Stimulated activated CD8-positive, alpha-beta memory T cell treated with anti-CD3 and anti-CD28 coated beads, Interleukin-12 subunit alpha, Interleukin-12 subunit beta, amount 100 ng/mL, for 1 hour (primary cell): Measurements from ENCODE around the gene TFB1M.
A peak's percentile ranks its signal among the peaks of the same experiment; 100 is the strongest.
"Not testable (repeated sequence)": the region's sequence is repeated elsewhere in the genome, so short reads cannot be mapped to it uniquely, and the experiment has no call there.

Source experiments
- DNase-seq: peaks from one replicate; pipeline ENCODE4 v3.0.0-alpha.2; 2020; ENCODE audit warnings: low read depth

TFB1M gene

GRCh38 chr6:155329460-155330132, 15.3 kb upstream of the TFB1M start:
- DNase-seq, result no peak

DNA sequence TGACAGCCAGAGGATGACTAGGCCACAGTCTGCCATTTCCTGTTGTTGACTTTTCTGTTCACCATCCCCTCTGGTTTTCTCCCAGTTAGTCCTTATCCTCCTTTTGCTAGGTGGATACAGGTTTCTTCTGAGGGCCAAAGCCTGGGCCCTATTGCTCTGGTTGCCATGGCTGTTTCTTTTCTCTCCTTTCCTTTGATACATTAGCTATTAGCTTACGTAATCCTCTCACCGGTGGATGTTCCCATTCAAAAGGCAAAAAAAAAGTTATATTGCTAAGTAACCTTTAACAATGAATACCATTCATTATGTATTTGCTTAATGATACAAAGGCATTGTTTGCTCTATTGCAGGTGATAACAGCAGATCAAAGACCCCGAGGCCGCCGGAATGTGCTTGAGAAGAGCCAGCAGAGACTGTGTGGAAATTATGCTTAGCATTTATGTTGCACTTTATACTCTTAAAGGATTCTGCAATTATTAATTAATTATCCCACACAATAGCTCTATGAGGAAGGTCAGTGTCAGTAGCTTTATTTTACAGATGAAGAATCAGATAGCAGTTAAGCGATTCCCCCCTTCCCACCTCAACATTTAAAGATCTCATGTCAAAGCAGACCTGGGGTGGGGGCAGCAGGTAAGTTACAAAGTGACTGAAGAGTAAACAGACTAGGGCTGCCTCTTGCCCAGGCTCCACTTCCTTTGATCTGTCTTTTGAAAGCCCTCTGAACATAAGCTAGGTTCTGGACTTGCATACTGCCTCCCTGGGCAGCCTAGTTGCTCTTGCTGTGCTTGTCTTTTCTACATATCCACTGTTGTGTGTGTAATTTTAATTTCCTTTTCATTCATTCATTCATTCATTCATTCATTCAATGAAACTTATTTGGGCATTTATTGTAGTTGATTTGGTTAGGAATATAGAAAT, 14.5 kb upstream of the TFB1M start:
- no peak for DNase-seq

DNA sequence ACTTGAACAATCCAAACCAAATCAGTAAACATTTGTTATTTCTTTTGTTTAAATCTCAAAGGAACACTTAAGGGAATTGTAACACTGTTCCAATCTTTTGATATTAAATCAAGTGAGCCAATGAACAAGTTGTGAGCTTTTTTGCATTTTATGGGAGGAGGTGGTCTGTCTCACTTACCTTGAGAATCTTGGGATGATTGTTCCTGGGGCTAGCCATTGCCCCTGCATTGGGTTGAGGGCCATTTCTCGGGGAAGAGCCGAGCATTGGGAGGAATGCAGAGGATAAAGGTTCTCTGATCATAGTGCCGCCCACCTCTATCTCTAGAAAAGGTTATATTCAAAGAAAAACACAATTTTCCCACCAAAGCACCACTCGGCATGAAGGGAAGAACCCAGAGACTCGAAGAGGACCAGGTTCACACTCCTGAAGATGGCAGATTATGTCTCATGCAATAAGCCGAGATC, 13.8 kb upstream of the TFB1M start:
- DNase-seq, result no peak

DNA sequence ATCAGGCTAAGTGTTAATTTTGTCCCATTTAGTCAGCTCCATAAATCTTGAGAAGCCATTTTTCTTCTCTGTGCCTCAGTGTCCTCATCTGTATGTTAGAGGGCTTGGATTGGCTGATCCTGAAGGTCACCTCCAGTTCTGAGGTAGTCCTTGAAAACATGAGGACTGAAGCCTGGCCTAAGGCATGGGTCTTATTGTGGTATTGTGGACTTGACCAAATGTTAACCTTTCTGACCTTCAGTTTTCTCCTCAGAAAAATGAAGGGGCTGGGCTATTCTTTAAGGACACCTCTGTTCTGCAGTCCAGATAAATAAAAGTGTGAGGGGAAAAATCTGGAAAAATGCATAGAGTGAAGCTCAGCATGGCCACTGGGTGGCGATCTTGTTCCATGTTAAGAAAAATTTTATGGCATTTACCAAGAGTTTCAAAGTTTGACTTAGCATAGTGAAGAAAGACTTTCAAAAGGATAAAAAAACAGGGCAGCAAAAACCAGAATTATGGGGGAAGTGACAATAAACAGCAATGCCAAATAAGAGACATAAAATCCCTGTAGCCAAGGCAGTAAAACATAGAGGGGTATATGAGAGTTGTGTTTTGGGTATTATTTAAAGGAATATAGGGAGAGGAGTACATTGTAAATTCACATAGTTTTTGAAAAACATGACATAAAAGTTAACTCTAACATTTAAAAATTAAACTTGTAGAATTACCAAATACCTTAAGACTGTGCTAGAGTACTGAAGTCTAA, 13.2 kb upstream of the TFB1M start:
- peak; percentile 51 for DNase-seq

DNA sequence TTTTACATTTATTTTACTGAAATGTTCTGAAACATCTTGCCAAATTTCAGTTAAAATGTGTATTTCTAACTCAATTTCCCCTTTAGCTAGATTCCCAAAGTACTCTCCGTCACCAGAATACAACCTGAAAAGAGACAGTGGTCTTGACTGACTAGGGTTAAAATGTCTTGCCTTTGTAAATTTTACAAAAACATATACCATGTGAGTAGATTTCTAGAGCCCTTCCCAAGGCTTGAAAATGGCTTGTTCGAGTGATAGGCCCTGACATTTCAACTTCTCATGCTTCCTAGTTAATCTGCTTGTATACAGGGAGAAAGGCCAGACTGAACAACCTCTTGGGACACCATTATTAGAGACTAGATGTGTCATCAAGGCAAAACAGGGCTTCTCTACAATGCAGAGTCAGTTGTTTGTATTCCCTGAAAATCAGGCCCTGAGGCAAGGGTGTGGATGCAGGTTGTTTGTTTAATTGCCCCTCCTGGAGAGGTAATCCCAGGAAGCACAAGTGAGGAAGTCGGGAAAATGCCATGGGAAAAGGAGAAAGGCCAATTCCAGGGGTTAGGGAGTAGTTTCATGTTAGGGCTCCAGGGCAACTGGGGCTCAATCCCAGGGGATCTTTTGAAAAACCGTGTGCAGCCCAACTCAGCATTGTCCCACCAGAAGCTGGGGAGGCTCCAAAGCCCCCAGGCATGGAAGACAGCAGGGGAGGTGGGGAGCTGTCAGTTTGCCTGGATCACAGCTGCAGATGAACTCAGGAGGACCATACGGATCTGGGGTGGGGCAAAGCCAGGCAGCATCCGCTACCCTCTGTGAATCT, 11.6 kb upstream of the TFB1M start:
- no peak for DNase-seq

DNA sequence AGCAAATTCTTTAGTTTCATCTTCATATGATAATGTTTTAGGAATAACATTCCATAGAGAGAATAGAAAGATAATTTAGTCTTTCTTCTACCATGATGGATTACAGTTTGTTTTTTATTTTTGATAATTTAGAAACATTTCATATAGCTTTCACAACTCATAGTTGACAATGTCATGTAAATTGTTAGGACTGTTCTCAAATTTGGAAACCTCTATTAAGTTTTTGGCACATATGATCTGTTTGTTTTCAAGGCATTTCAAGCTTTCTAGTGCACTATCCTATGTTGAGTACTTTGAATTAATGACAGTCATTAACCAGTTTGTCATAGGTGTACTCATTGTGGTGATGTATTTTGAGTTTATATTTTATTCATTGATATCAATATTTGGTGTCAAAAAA, 10.7 kb upstream of the TFB1M start:
- no peak for DNase-seq

DNA sequence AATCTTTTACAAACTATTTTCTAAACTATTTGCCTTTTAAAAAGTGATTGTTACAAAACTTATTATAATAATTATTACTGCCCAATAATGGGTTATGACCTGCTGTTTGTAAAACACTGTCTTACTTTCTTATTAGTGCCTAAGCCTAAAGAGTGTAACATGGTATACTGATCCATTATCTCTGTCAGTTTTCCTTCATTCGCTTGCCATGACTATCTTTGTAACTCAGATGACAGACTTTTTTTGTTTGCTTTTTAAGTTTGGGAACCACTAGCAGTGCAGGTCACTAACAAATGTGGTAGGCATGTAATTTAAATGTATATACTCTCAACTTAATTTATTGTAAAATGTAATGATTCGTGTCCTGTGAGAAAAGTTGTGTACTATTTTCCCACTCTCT, 9.9 kb upstream of the TFB1M start:
- no peak for DNase-seq

DNA sequence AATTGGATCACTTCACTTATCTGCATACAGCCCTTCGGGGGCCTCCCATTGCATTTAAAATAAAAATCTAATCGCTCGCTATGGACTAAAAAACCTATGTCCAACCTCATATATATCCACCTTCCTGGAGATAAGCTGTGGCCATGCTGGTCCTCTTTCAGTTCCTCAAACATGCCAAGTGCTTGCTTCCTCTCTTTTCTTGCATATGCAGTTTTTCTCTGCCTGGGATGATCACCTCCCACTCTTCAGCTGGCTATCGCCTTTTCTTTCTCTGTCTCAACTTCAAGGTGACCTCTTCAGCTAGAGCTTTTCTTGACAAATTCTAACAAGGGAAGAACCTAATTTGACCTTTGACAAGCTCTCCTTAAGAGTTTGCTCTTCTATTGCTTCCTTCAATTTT, 5.6 kb upstream of the TFB1M start:
- no peak for DNase-seq

DNA sequence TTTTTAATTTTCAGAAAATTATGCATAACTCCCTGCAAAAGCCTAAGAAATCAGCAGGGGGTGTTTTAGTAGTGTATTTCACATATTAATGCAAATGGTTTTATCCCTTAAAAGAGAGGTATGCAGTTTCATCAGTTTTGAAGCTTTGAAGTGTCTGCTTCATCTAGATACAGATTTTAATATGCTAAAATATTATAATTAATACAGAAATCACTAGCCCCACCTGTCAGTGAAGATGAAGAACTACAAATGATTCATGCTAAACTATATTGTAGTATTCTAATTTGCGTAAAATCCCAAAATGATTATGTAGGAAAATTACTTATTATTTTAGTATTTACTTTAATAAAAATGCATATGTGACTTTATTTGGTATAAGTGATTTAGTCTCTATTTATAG, 2.9 kb upstream of the TFB1M start:
- DNase-seq, result no peak

DNA sequence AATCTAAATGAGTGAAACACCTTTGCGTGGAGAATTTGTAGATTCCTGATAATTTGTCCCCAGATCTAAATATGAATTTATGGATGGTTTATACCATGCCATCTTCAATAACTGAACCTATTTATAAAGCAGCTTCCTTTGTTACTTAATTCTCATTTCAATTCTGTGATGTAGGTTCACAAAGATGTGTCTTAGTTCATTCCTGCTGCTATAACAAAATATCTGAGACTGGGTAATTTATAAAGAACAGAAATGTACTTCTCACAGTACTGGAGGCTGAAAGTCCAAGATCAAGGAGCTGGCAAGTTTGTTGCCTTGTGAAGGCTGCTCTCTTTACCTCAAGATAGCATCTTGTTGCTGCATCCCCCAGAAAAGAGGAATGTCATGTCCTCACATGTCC, 2.1 kb upstream of the TFB1M start:
- DNase-seq, result no peak

- DNase-seq, result no peak
These were observed 1.2 kb upstream of the TFB1M start for GRCh38 chr6:155315516-155315871.

DNA sequence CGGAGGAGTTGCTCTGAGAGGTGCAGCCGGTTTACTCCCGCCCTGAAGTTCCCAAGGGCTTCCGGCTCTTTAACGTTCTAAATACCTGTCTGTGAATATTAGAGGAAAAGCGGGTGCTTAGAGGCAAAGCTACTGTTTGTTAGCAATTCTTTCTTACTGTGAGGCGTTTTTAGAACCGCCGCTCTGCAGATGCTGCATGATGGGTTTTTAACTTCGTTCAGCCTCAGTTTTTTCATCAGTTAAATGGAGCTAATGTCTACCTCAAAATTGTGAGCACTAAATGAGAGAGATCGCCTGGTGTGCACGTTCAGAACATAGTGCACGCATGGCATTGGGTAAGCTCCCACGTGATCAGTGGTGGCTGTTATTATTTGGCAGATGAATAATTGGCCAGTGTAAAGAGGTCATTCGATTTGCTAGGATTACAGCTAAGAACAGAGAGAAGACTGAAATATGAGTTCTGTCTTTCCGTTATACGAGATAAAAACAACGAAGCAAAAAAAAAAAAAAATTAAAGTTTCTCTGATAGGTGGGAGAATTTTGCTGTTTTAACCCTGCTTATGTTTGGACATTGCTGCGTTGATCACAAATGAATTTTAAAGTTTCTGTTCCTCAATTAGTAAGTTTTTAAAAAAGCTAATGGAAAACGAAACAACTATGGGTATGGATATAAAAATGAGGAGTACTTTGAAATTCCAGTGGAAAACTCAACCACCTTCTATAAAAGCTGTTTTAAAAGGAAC, 660 bp upstream of the TFB1M start:
- DNase-seq, result peak; percentile 8

- DNase-seq, result no peak
These were observed 637 bp downstream of the TFB1M start for GRCh38 chr6:155313602-155314091.

DNA sequence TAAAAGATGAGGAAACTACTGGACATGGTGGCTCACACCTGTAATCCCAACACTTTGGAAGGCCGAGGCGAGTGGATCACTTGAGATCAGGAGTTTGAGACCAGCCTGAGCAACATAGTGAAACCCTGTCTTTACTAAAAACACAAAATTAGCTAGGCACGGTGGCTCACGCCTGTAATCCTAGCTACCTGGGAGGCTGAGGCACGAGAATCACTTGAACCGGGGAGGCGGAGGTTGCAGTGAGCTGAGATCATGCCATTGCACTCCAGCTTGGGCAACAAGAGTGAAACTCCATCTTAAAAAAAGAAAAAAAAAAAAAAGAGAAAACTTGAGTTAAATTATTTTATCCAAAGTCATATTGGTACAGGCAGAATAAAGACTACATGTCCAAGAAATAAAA, 1.3 kb downstream of the TFB1M start:
- DNase-seq, result not testable (repeated sequence)

GRCh38 chr6:155311583-155311982, 2.7 kb downstream of the TFB1M start:
- DNase-seq, result no peak

- no peak for DNase-seq
These were observed 3.2 kb downstream of the TFB1M start for GRCh38 chr6:155311086-155311485.

GRCh38 chr6:155310596-155310995, 3.7 kb downstream of the TFB1M start:
- no peak for DNase-seq

- no peak for DNase-seq
These were observed 5.1 kb downstream of the TFB1M start for GRCh38 chr6:155309150-155309549.

- no peak for DNase-seq
These were observed 7.3 kb downstream of the TFB1M start for GRCh38 chr6:155306958-155307357.

DNA sequence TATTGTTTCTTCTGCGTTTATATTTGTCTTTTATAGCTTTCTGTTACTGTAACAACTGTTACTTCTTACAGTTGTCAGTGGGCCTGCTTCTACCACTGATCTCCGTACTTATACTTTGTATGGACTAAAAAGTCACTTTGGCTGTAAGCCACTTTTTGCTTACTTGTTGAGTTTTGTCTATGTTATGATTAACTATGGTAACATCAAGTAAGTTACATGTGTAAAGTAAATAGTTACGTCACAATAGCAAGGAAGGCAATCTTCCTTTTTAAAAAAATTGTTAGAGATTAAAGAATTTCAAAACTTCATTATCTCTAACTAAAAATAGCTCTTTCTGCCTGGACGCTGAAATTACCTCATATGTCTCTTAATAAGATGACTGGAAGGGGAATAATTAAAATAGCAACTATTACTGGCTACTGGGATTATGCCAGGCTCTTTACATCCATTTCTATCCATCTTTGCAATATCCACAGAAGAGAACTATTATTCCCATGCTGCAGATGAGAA, 10.9 kb downstream of the TFB1M start:
- DNase-seq, result no peak

DNA sequence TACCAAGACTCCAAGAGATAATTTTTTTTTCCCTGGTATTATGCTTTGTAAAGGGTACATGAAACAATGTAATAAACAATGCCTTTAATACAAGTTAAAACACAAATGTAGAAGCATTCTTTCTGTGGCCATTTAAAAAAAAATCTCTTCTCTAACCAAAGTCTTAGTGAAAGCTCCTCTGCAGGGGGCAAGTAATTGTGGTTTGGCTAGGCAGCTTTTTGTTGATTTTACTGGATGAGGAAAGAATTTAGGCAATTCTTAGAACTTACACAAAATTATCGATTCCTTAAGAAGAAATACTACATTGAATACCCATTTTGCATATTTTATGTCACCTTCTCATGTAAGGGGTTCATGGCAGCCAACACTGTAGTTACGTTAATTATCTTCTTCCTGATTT, 12.4 kb downstream of the TFB1M start:
- no peak for DNase-seq
